ENCODE measurements around the gene NTHL1. TPM values are rescaled to one million over a fixed set of nuclear protein-coding genes. Genes with fewer than 3 reads are reported as not detected.

The NTHL1 gene
- total and polyA plus RNA-seq, 9 of the 15 experiments (the other 6 are each of a cell fraction or from before 2014, with no cell fraction given), result 1.1 to 58.8 (median 17.6) TPM

- TF ChIP-seq MBD2 (IDR thresholded peaks at IDR 0.05; ENCODE audit: borderline replicate concordance, low read depth), result 0 out of 2 replicates have a peak, but pooled peaks have one; percentile 12
- TF ChIP-seq MEIS2 (IDR thresholded peaks at IDR 0.05; ENCODE audit: partially characterized antibody), result no peak
- TF ChIP-seq SPI1 (IDR thresholded peaks at IDR 0.05; ENCODE audit: borderline replicate concordance, low read depth, low read length), result peak; percentile 82
- no peak for TF ChIP-seq ZKSCAN1 (IDR thresholded peaks at IDR 0.05; ENCODE audit: low read depth, low read length)
- TF ChIP-seq IRF1 (CRISPR knock-in tag; IDR thresholded peaks at IDR 0.05; ENCODE audit: borderline replicate concordance), result no peak
- peak; percentile 47; the same call in 1 of the 2 replicates for TF ChIP-seq POLR2G (IDR thresholded peaks at IDR 0.05; ENCODE audit: low read depth, low read length)
- no peak for TF ChIP-seq HLTF (IDR thresholded peaks at IDR 0.05)
- no peak for TF ChIP-seq ZBTB11 (CRISPR knock-in tag; IDR thresholded peaks at IDR 0.05)
- peak; percentile 50; the same call in 1 of the 2 replicates for TF ChIP-seq TFAP4 (CRISPR knock-in tag; IDR thresholded peaks at IDR 0.05; ENCODE audit: borderline replicate concordance)
- no peak for TF ChIP-seq ESRRA (IDR thresholded peaks at IDR 0.05; ENCODE audit: borderline replicate concordance, low read depth)
- TF ChIP-seq LCOR (CRISPR knock-in tag; IDR thresholded peaks at IDR 0.05), result no peak
- no peak for TF ChIP-seq GTF2A2 (tag; IDR thresholded peaks at IDR 0.05)
- TF ChIP-seq ARID4B (CRISPR knock-in tag; IDR thresholded peaks at IDR 0.05), result no peak
- TF ChIP-seq NUFIP1 (IDR thresholded peaks at IDR 0.05; ENCODE audit: partially characterized antibody), result no peak
- no peak for TF ChIP-seq MAZ (CRISPR knock-in tag; conservative IDR thresholded peaks at IDR 0.05 in 1 of 2, IDR thresholded peaks at IDR 0.05 in 1 of 2)
Measured at GRCh38 chr16:2039274-2040031, 8.2 kb downstream of the NTHL1 start (continued).

All from K562 (cell line).